HG02610 (cell line): ENCODE measurements around the gene FKBP4.

Source experiments
- ATAC-seq: cut with Tn5 transposase; IDR thresholded peaks from one replicate; pipeline ENCODE4 v1.9.1; 2021; ENCODE audit warnings: mild to moderate bottlenecking, moderate library complexity; ENCODE audit not compliant: unreplicated experiment

Gene FKBP4

DNA sequence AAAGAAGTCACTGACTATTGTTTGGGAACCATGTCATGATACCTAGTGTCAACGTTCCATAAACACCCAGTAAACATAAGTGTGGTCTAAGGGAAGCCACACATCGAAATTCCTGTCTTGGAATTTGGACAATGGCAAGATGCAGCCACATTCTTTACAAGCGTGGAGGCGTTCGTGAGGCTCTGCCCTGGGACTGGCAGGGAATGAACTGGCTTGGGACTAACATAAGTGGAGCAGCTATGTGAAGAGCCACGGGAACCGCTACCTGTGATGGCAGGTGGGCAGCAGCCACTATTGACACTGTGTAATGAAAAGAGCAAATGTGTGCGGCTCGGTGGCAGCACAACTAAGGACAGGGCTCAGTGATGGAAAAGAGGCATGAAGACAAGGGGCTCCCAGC, 50.0 kb downstream of the FKBP4 start:
- no peak for ATAC-seq

DNA sequence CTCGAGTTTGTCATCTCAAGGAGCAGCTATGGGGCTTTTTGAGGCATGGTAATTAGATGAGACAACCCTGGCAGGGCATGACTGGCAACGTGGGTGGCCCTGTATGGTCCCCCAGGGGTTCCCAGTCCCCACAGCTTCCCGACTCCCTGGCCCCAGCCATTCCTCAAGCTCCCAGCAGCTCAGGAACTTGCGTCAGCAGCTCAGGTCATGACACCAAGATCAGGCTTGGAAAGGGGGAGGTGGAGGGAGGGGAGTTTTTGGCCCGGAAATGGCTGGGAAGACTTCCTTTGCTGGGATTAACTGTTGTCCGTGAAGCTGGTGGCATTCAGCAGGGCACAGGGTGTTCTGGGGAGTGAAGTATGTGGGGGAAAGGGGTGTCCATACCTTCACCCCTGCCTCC, 50.5 kb downstream of the FKBP4 start:
- no peak for ATAC-seq

- ATAC-seq = no peak
Measured at GRCh38 chr12:2851931-2852330, 57.2 kb downstream of the FKBP4 start.

- no peak for ATAC-seq
Measured at GRCh38 chr12:2853626-2854025, 58.9 kb downstream of the FKBP4 start.
